Lower lobe of right lung (tissue), 2 donors: ENCODE measurements around the gene BAD. TPM values are rescaled to one million over a fixed set of nuclear protein-coding genes. Genes with fewer than 3 reads are reported as not detected.

Source experiments
- ATAC-seq, 2 donors: fragments of 200-7000 bp; cut with Tn5 transposase; one replicate each; pipeline ENCODE4 v1.9.1; 2020 to 2022; ENCODE audit warnings: mild to moderate bottlenecking in 2 of 2, moderate library complexity in 2 of 2
- DNase-seq: peaks from one replicate; pipeline ENCODE4 v3.0.0-alpha.2; 2020
- H3K27ac ChIP-seq: fragments of 200-600 bp; one replicate; pipeline ENCODE4 v1.8.0; 2022
- H3K27me3 ChIP-seq: fragments of 200-600 bp; one replicate; pipeline ENCODE4 v1.8.0; 2022; ENCODE audit warnings: low read depth
- H3K36me3 ChIP-seq: fragments of 200-600 bp; one replicate; pipeline ENCODE4 v1.8.0; 2022; ENCODE audit warnings: mild to moderate bottlenecking
- H3K4me1 ChIP-seq: fragments of 200-600 bp; one replicate; pipeline ENCODE4 v1.8.0; 2022
- H3K4me3 ChIP-seq: fragments of 200-600 bp; one replicate; pipeline ENCODE4 v1.8.0; 2022; ENCODE audit warnings: mild to moderate bottlenecking
- H3K9me3 ChIP-seq: fragments of 200-600 bp; one replicate; pipeline ENCODE4 v1.8.0; 2022
- intact Hi-C: fragments of 100-400 bp; cut with DNase I; formaldehyde crosslinking; loops from one replicate; pipeline ENCODE4 v1.11.0; 2022
- total RNA-seq: library from RNA; stranded (reverse); fragmentation: NEBNext Ultra II Directional; extraction: Animal tissue kit (Norgen Biotek cat#: 25700); gene quantifications from one replicate; pipeline ENCODE4 v1.2.1, GENCODE V29; 2021
- TF ChIP-seq, protein P1 (sequence below): fragments of 200-600 bp; IDR thresholded peaks from one replicate; pipeline ENCODE4 v1.8.0; 2022; ENCODE audit warnings: antibody characterized with exemption, mild to moderate bottlenecking
- donor health status: DM: no; HTN: yes; CAD: no; lungs with severe emphysema.

BAD gene
- total RNA-seq, 1 donor from 2014 or later = 51.6 TPM

DNA sequence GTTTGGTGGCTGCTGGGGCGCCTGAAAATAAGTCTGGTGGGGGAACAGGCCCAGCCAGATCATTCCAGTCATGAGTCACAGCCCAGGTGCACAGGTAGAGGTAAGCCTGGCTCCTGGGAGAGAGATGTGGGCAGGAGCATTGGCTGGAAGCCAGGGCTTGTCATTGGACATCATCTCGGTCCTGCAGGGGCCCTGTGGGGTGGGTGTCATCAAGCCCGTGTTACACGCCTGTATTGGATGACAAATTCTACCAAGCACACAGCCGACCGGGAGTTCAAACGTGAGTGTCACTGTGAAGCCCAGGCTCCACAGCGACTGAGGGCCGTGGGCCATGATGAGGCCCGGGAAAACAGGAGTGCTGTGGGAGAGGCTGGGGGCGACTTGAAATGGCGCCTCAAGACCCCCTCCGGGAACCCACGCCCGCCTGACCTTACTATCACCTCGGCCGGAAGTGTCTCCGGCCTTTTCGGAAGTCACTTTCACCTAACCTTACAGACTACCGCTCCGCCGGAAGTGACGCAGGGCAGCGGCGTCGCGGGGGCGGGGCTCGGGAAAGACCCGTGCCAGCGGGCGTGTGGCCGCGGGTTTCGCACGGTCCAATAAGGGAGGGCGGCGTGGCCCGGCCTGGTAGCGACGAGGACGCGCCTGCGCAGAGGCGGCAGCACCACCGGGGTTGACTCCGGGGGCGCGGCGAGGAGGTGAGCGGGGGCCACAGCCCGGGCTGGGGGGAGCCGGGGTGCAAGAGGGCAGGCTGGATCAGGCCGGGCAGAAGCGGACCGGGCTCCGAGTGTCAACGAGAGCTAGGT, 43.8 kb downstream of the BAD start, which contains the start of gene FKBP2:
Gene FKBP2, plus strand, starts transcription at position 661 of the 806 bp plus-strand sequence. CDS start 1,293 bp downstream, outside the sequence.
- TF ChIP-seq, protein P1, sequence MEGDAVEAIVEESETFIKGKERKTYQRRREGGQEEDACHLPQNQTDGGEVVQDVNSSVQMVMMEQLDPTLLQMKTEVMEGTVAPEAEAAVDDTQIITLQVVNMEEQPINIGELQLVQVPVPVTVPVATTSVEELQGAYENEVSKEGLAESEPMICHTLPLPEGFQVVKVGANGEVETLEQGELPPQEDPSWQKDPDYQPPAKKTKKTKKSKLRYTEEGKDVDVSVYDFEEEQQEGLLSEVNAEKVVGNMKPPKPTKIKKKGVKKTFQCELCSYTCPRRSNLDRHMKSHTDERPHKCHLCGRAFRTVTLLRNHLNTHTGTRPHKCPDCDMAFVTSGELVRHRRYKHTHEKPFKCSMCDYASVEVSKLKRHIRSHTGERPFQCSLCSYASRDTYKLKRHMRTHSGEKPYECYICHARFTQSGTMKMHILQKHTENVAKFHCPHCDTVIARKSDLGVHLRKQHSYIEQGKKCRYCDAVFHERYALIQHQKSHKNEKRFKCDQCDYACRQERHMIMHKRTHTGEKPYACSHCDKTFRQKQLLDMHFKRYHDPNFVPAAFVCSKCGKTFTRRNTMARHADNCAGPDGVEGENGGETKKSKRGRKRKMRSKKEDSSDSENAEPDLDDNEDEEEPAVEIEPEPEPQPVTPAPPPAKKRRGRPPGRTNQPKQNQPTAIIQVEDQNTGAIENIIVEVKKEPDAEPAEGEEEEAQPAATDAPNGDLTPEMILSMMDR = no peak
- peak within 1 kb of the TSS; percentile 77 for H3K4me3 ChIP-seq
- peaks cover 57% of the 10 kb centered on the region for H3K4me1 ChIP-seq

DNA sequence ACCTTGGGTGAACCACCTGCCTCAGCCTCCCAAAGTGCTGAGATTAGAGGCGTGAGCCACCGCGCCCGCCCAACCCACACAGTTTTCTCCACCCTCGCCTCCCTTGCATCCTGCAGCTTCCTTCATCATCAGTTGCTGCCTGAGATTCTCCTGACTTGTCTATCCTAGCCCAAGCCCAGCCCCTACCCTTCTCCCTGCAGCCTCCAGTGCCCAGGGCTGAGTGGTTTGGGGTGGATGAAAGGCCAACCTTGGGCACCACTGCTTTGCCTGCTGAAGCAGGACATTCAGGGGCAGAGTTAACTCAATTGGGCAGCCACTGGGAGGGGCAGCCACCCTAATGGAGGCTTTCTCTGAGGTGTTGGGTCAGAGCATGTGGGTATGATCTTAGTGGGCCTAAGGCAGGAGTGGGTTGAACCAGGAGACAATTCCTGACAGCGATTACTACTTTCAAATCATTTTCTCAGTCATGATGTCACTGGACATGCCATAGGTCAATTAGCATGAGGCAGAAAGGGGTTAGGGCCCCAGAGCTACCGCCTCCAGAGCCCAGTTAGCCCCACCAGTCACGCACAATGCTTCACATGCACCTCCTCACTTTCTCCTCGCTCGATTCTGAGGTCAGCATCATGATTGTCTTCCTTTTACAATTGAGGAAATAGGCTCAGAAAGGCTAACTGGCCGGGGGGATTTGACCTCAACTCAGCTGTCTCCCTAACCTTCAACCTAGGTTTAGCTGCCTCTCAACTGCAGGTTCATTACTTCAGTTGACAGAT, 44.6 kb downstream of the BAD start:
- H3K4me1 ChIP-seq = peaks cover 57% of the 10 kb centered on the region
- TF ChIP-seq, protein P1 = no peak
- H3K4me3 ChIP-seq = peak overlapping the region; percentile 77
- no peaks in the 10 kb centered on the region for H3K9me3 ChIP-seq
- H3K36me3 ChIP-seq = peaks cover 36% of the 10 kb centered on the region
- DNase-seq (no peak), ATAC-seq (no peak)
- H3K27me3 ChIP-seq = no peaks in the 10 kb centered on the region
- intact Hi-C loops = no loop called here
- peak overlapping the region; percentile 99 for H3K27ac ChIP-seq

More for the DNA sequence above, 43.8 kb downstream of the BAD start, which contains the start of gene FKBP2:
- Histone ChIP-seq H3K9me3 (no peaks in the 10 kb centered on the region), H3K36me3 (peaks cover 36% of the 10 kb centered on the region), H3K27me3 (no peaks in the 10 kb centered on the region), H3K27ac (peak within 1 kb of the TSS; percentile 99)
- intact Hi-C loops = no loop called here
- DNase-seq (peak; percentile 98), ATAC-seq (peak; percentile 86 to 90)

DNA sequence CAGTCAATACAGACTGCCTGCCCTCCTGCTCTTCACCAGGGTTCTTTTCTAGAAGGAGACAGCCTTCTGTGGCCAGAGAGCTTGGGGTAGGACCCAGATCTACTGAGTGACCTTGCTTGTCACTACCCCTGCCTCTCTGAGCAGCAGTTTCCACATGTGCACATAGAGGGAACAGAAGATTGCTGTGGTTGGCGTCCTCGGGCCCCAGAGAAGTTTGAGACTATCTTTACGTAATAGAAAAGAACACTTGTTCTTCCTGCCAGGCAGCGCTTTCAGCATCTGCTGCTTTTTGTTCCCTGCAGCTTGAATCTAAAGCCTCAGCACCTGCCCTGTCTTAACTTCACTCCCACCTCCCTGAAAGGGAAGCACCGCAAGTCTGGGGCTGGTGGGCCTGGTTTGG, 45.5 kb downstream of the BAD start:
- intact Hi-C loops = no loop called here
- Histone ChIP-seq H3K27me3 (no peaks in the 10 kb centered on the region), H3K36me3 (peaks cover 33% of the 10 kb centered on the region), H3K4me3 (no peak overlapping the region), H3K27ac (peak overlapping the region; percentile 99), H3K9me3 (no peaks in the 10 kb centered on the region), H3K4me1 (peaks cover 56% of the 10 kb centered on the region)
- DNase-seq = no peak
- ATAC-seq = no peak
- TF ChIP-seq, protein P1 = no peak

- no peaks in the 10 kb centered on the region for H3K27me3 ChIP-seq
- H3K9me3 ChIP-seq = no peaks in the 10 kb centered on the region
- H3K4me3 ChIP-seq = no peak overlapping the region
- DNase-seq (no peak), ATAC-seq (no peak)
- H3K36me3 ChIP-seq = peaks cover 24% of the 10 kb centered on the region
- H3K27ac ChIP-seq = peak overlapping the region; percentile 99
- intact Hi-C loops = no loop called here
- TF ChIP-seq, protein P1 = no peak
- H3K4me1 ChIP-seq = peaks cover 64% of the 10 kb centered on the region
Measured at GRCh38 chr11:64238076-64238475, 46.4 kb downstream of the BAD start.

- TF ChIP-seq, protein P1 = no peak
- no peaks in the 10 kb centered on the region for H3K9me3 ChIP-seq
- H3K4me3 ChIP-seq = peak overlapping the region; percentile 14
- ATAC-seq (peak in 1 of 2 donors; percentile 2), DNase-seq (peak; percentile 88)
- no peaks in the 10 kb centered on the region for H3K27me3 ChIP-seq
- peak overlapping the region; percentile 99 for H3K27ac ChIP-seq
- peaks cover 64% of the 10 kb centered on the region for H3K4me1 ChIP-seq
- H3K36me3 ChIP-seq = peaks cover 23% of the 10 kb centered on the region
- intact Hi-C loops = no loop called here
Measured at GRCh38 chr11:64237484-64237951, 46.9 kb downstream of the BAD start.
